Liver (tissue), 9 donors: Measurements from ENCODE around the gene TSPAN18. TPM values are rescaled to one million over a fixed set of nuclear protein-coding genes. Genes with fewer than 3 reads are reported as not detected.

Experiments used
- DNase-seq: peaks from one replicate; pipeline ENCODE4 v3.0.0-alpha.2; 2017; ENCODE audit warnings: low spot score
- H3K27ac ChIP-seq, 2 donors: one replicate each; pipeline ENCODE4 v1.7.0; 2013; ENCODE audit warnings: inconsistent platforms in 2 of 2, low read length in 2 of 2, control low read depth in 1 of 2, low read depth in 1 of 2, mild to moderate bottlenecking in 1 of 2
- H3K27me3 ChIP-seq, 4 donors: one replicate each; pipeline versions ENCODE4 v1.6.1 to v1.7.0; 2013; ENCODE audit warnings: low read length in 3 of 4, inconsistent platforms in 1 of 4, mild to moderate bottlenecking in 1 of 4, moderate library complexity in 1 of 4; ENCODE audit not compliant: control insufficient read depth in 4 of 4, insufficient read depth in 4 of 4
- H3K36me3 ChIP-seq, 4 donors: one replicate each; pipeline versions ENCODE4 v1.6.1 to v1.7.0; 2013; ENCODE audit warnings: low read length in 3 of 4, mild to moderate bottlenecking in 3 of 4, low read depth in 1 of 4, moderate library complexity in 1 of 4; ENCODE audit not compliant: control insufficient read depth in 4 of 4, insufficient read depth in 3 of 4
- H3K4me1 ChIP-seq, 4 donors: one replicate each; pipeline versions ENCODE4 v1.6.1 to v1.7.0; 2013; ENCODE audit warnings: low read length in 3 of 4, mild to moderate bottlenecking in 3 of 4, moderate library complexity in 1 of 4; ENCODE audit not compliant: control insufficient read depth in 4 of 4, insufficient read depth in 4 of 4
- H3K4me3 ChIP-seq, 3 donors: one replicate each; pipeline versions ENCODE4 v1.6.1 to v1.7.0; 2013; ENCODE audit warnings: low read length in 3 of 3, control low read depth in 1 of 3, low read depth in 1 of 3, mild to moderate bottlenecking in 1 of 3
- H3K9ac ChIP-seq, 2 donors: one replicate each; pipeline ENCODE4 v1.7.0; 2013; ENCODE audit warnings: low read length in 2 of 2, mild to moderate bottlenecking in 2 of 2, moderate library complexity in 2 of 2, control low read depth in 1 of 2, low read depth in 1 of 2
- H3K9me3 ChIP-seq, 4 donors: one replicate each; pipeline versions ENCODE4 v1.6.1 to v1.7.0; 2013; ENCODE audit warnings: low read length in 3 of 4; ENCODE audit not compliant: control insufficient read depth in 4 of 4
- ATF3 ChIP-seq: IDR thresholded peaks from 2 replicates; pipeline ENCODE4 v1.6.1; 2016; ENCODE audit warnings: antibody characterized with exemption
- CTCF ChIP-seq: fragments of 150-350 bp; IDR thresholded peaks from 2 replicates; pipeline ENCODE4 v1.5.1; 2017; ENCODE audit warnings: improper control_type of control experiment, low read depth, low read length; ENCODE audit not compliant: missing input control
- EGR1 ChIP-seq, 2 donors: IDR thresholded peaks; 2 replicates each; pipeline ENCODE4 v1.6.1; 2016 to 2018; ENCODE audit warnings: antibody characterized with exemption in 2 of 2, low read depth in 2 of 2
- FOXA1 ChIP-seq: IDR thresholded peaks from 2 replicates; pipeline ENCODE4 v1.6.1; 2016; ENCODE audit warnings: antibody characterized with exemption
- FOXA2 ChIP-seq: IDR thresholded peaks from 2 replicates; pipeline ENCODE4 v1.6.1; 2016; ENCODE audit warnings: antibody characterized with exemption
- GABPA ChIP-seq, 2 donors: IDR thresholded peaks in 1 of 2; conservative IDR thresholded peaks in 1 of 2; 2 replicates each; pipeline ENCODE4 v1.6.1; 2016; ENCODE audit warnings: antibody characterized with exemption in 2 of 2, mild to moderate bottlenecking in 1 of 2, moderate library complexity in 1 of 2
- HNF4A ChIP-seq, 2 donors: conservative IDR thresholded peaks; 2 replicates each; pipeline ENCODE4 v1.6.1; 2016; ENCODE audit warnings: antibody characterized with exemption in 2 of 2, mild to moderate bottlenecking in 2 of 2
- HNF4G ChIP-seq: IDR thresholded peaks from 2 replicates; pipeline ENCODE4 v1.6.1; 2016; ENCODE audit warnings: antibody characterized with exemption
- JUND ChIP-seq, 2 donors: IDR thresholded peaks; 2 replicates each; pipeline ENCODE4 v1.6.1; 2016; ENCODE audit warnings: antibody characterized with exemption in 2 of 2
- MAX ChIP-seq: IDR thresholded peaks from 2 replicates; pipeline ENCODE4 v1.6.1; 2016; ENCODE audit warnings: antibody characterized with exemption
- NR2F2 ChIP-seq: IDR thresholded peaks from 2 replicates; pipeline ENCODE4 v1.6.1; 2016; ENCODE audit warnings: antibody characterized with exemption
- RAD21 ChIP-seq, 2 donors: IDR thresholded peaks; 2 replicates each; pipeline ENCODE4 v1.6.1; 2016; ENCODE audit warnings: antibody characterized with exemption in 2 of 2, mild to moderate bottlenecking in 2 of 2
- REST ChIP-seq: IDR thresholded peaks from 2 replicates; pipeline ENCODE4 v1.6.1; 2016; ENCODE audit warnings: antibody characterized with exemption, mild to moderate bottlenecking
- RXRA ChIP-seq, 2 donors: IDR thresholded peaks; 2 replicates each; pipeline ENCODE4 v1.6.1; 2017 to 2018; ENCODE audit warnings: antibody characterized with exemption in 2 of 2, mild to moderate bottlenecking in 1 of 2
- SP1 ChIP-seq: IDR thresholded peaks from 2 replicates; pipeline ENCODE4 v1.6.1; 2018; ENCODE audit warnings: antibody characterized with exemption, mild to moderate bottlenecking
- TAF1 ChIP-seq: conservative IDR thresholded peaks from 2 replicates; pipeline ENCODE4 v1.6.1; 2016; ENCODE audit warnings: antibody characterized with exemption, mild to moderate bottlenecking
- YY1 ChIP-seq: IDR thresholded peaks from 2 replicates; pipeline ENCODE4 v1.6.1; 2016; ENCODE audit warnings: antibody characterized with exemption, mild to moderate bottlenecking
- ZBTB33 ChIP-seq: IDR thresholded peaks from 2 replicates; pipeline ENCODE4 v1.6.1; 2016; ENCODE audit warnings: antibody characterized with exemption
- WGBS: extraction: QIAGEN DNeasy Blood & Tissue Kit; methylation state at CpG from one replicate; pipeline ENCODE4 v1.1.7; 2013; 5-methylcytosine and 5-hydroxymethylcytosine counted together
- polyA plus RNA-seq, 2 donors: library from polyadenylated mRNA; stranded (reverse) in 1 of 2; unstranded in 1 of 2; fragments of 200-250 nt in 1 of 2; fragments of >200 nt in 1 of 2; fragmentation: Nextera tagmentation in 1 of 2; extraction: Ambion mirVana in 1 of 2; gene quantifications; one replicate each; pipeline versions ENCODE4 v1.2.1 to v1.2.3, GENCODE V29; 2013 to 2015
- total RNA-seq, 2 donors: library from RNA; depleted of rRNA; stranded (reverse); fragments of >200 nt; gene quantifications; one replicate each; pipeline ENCODE4 v1.2.3, GENCODE V29; 2014
- donor health status: healthy.
- donor health status: healthy.
- donor health status: healthy.
- donor health status: healthy.
- donor health status: healthy.

TSPAN18 gene
- total and polyA plus RNA-seq, 4 donors = 1.2 to 5.0 (median 2.8) TPM

GRCh38 chr11:44709966-44710365 lies 16.8 kb upstream of the TSPAN18 start:
- WGBS = 82% methylated on average over 3 of the region's 3 CpGs

More at GRCh38 chr11:44709966-44710365, 16.8 kb upstream of the TSPAN18 start:
- Histone ChIP-seq H3K9ac (no peak overlapping the region), H3K9me3 (no peaks in the 10 kb centered on the region), H3K36me3 (no peaks in the 10 kb centered on the region), H3K27ac (no peak overlapping the region), H3K4me3 (no peak overlapping the region), H3K4me1 (peaks cover 3 to 9% (median 8%) of the 10 kb centered on the region in 4 donors), H3K27me3 (no peaks in the 10 kb centered on the region)
- DNase-seq = no peak
- TF ChIP-seq YY1 = no peak
- no peak for TF ChIP-seq GABPA (IDR thresholded peaks at IDR 0.05 in 1 of 2, conservative IDR thresholded peaks at IDR 0.05 in 1 of 2)
- no peak for TF ChIP-seq ZBTB33
- no peak for TF ChIP-seq SP1
- TF ChIP-seq ATF3 = no peak
- no peak for TF ChIP-seq MAX
- TF ChIP-seq FOXA1 = no peak
- TF ChIP-seq TAF1 = no peak
- TF ChIP-seq REST = no peak
- no peak for TF ChIP-seq NR2F2
- no peak for TF ChIP-seq FOXA2
- no peak for TF ChIP-seq CTCF
- no peak for TF ChIP-seq HNF4A (conservative IDR thresholded peaks at IDR 0.05)
- no peak for TF ChIP-seq JUND (IDR thresholded peaks at IDR 0.05)
- no peak for TF ChIP-seq RAD21 (IDR thresholded peaks at IDR 0.05)
- no peak for TF ChIP-seq EGR1 (IDR thresholded peaks at IDR 0.05; ENCODE audit: low read depth in 2 of 2)
- TF ChIP-seq HNF4G = no peak
- TF ChIP-seq RXRA (IDR thresholded peaks at IDR 0.05) = no peak
